K562 (cell line): ENCODE measurements around the gene CALML4. TPM values are rescaled to one million over a fixed set of nuclear protein-coding genes. Genes with fewer than 3 reads are reported as not detected.

ENCODE experiments used
- ATAC-seq: fragments of 200-7000 bp; cut with Tn5 transposase; 3 replicates; pipeline ENCODE4 v1.9.1; 2020; ENCODE audit warnings: moderate library complexity
- BruUV-seq: library from RNA; stranded (reverse); fragments of 400-500 nt; replicated peaks from 2 replicates; lab custom pipeline; 2021; lab: Mats Ljungman, UMichigan
- CTCF ChIA-PET: fragments of 300-600 bp; formaldehyde crosslinking; extraction: SDS; loops from one replicate; lab custom pipeline; 2021; ENCODE audit warnings: low intra/inter-chr PET ratio; lab: Yijun Ruan, JAX
- POLR2A ChIA-PET: fragments of 300-600, 350-650 bp; sonication (Branson Sonifier 250); formaldehyde crosslinking; extraction: SDS; loops from one replicate; lab custom pipeline; 2021; ENCODE audit warnings: antibody characterized with exemption, inconsistent platforms; lab: Yijun Ruan, JAX
- DNase-seq, 4 experiments: peaks; one replicate each; pipeline versions ENCODE4 v3.0.0 to v3.0.0-alpha.2; 2011 to 2018; ENCODE audit warnings: low spot score in 3 of 4, mixed read lengths in 3 of 4; ENCODE audit errors: extremely low read depth in 1 of 4
- FAIRE-seq: peaks from 2 replicates; lab custom pipeline; 2011; peaks lifted over from hg19 to GRCh38; lab: Jason Lieb, UNC
- H2AFZ ChIP-seq: 2 replicates; pipeline ENCODE4 v1.6.0; 2011; ENCODE audit warnings: low read depth, low read length, control low read depth, inconsistent platforms
- H3K27ac ChIP-seq: fragments of 200-600 bp; 3 replicates; pipeline ENCODE4 v1.8.0; 2011; ENCODE audit warnings: low read depth, mild to moderate bottlenecking, control low read depth, inconsistent platforms, low read length, moderate library complexity, mixed read lengths; ENCODE audit errors: extremely low read depth
- H3K27me3 ChIP-seq, 2 experiments: fragments of 300-600 bp in 1 of 2; 2 replicates in 1 of 2; 3 replicates in 1 of 2; pipeline versions ENCODE4 v1.6.0 to v1.8.0; 2011; ENCODE audit warnings: inconsistent platforms in 2 of 2, low read length in 2 of 2, mild to moderate bottlenecking in 1 of 2, mixed read lengths in 1 of 2, moderate library complexity in 1 of 2; ENCODE audit not compliant: control insufficient read depth in 2 of 2, insufficient read depth in 2 of 2
- H3K36me3 ChIP-seq: fragments of 300-600 bp; 3 replicates; pipeline ENCODE4 v1.8.0; 2011; ENCODE audit warnings: mild to moderate bottlenecking, low read length, inconsistent platforms; ENCODE audit not compliant: control insufficient read depth, insufficient read depth
- H3K4me1 ChIP-seq, 2 experiments: fragments of 200-600 bp in 1 of 2; replicated peaks in 1 of 2; 2 replicates in 1 of 2; 3 replicates in 1 of 2; pipeline versions ENCODE4 v1.5.1 to v1.8.0; 2011; ENCODE audit warnings: inconsistent platforms in 2 of 2, low read length in 2 of 2, mild to moderate bottlenecking in 1 of 2, mixed read lengths in 1 of 2, moderate library complexity in 1 of 2; ENCODE audit not compliant: control insufficient read depth in 2 of 2, insufficient read depth in 2 of 2
- H3K4me2 ChIP-seq: 2 replicates; pipeline ENCODE4 v1.6.1; 2011; ENCODE audit warnings: low read length, control low read depth, inconsistent platforms, mixed read lengths; ENCODE audit not compliant: insufficient read depth
- H3K4me3 ChIP-seq: fragments of 200-600 bp; sonication (generic), shearing (Covaris generic); 2 replicates; pipeline ENCODE4 v1.5.1; 2016; ENCODE audit warnings: control low read depth, inconsistent platforms
- H3K79me2 ChIP-seq: fragments of 200-600 bp; 3 replicates; pipeline ENCODE4 v1.8.0; 2011; ENCODE audit warnings: low read length, inconsistent platforms; ENCODE audit not compliant: control insufficient read depth, insufficient read depth
- H3K9ac ChIP-seq, 2 experiments: 2 replicates each; pipeline versions ENCODE4 v1.6.0 to v1.6.1; 2011; ENCODE audit warnings: low read depth in 2 of 2, low read length in 2 of 2, control low read depth in 1 of 2, inconsistent platforms in 1 of 2, mild to moderate bottlenecking in 1 of 2, mixed read lengths in 1 of 2; ENCODE audit not compliant: insufficient read depth in 1 of 2
- H3K9me1 ChIP-seq: one replicate; pipeline ENCODE4 v1.6.0; 2011; ENCODE audit warnings: inconsistent platforms, mild to moderate bottlenecking, low read length, moderate library complexity; ENCODE audit not compliant: control insufficient read depth, insufficient read depth
- H3K9me3 ChIP-seq: replicated peaks from 2 replicates; pipeline ENCODE4 v1.5.1; 2011; ENCODE audit warnings: low read depth, low read length, inconsistent platforms; ENCODE audit not compliant: control insufficient read depth, insufficient read depth
- H4K20me1 ChIP-seq: replicated peaks from 2 replicates; pipeline ENCODE4 v1.6.1; 2011; ENCODE audit warnings: low read length, inconsistent platforms, mixed read lengths; ENCODE audit not compliant: control insufficient read depth, insufficient read depth
- HDAC3 ChIP-seq: fragments of 450-650 bp; IDR thresholded peaks from 2 replicates; pipeline ENCODE4 v1.6.1; 2018; ENCODE audit warnings: borderline replicate concordance, mild to moderate bottlenecking, moderate library complexity; ENCODE audit not compliant: partially characterized antibody
- HNRNPUL1 ChIP-seq: fragments of 200-400 bp; formaldehyde crosslinking; IDR thresholded peaks from 2 replicates; pipeline ENCODE4 v1.6.1; 2017; ENCODE audit warnings: low read length
- JUNB ChIP-seq: fragments of 450-650 bp; formaldehyde crosslinking; conservative IDR thresholded peaks from 2 replicates; pipeline ENCODE4 v1.4.0; 2020; ENCODE audit warnings: mild to moderate bottlenecking
- MXI1 ChIP-seq: IDR thresholded peaks from 2 replicates; pipeline ENCODE4 v1.6.1; 2011; ENCODE audit warnings: low read depth, mild to moderate bottlenecking, improper control_type of control experiment, low read length
- NEUROD1 ChIP-seq: fragments of 150-350 bp; IDR thresholded peaks from 2 replicates; pipeline ENCODE4 v1.6.1; 2014; ENCODE audit warnings: borderline replicate concordance, low read length, low read depth; ENCODE audit not compliant: partially characterized antibody
- ZNF175 ChIP-seq: fragments of 200-800 bp; sonication (Bioruptor generic); IDR thresholded peaks from 2 replicates; pipeline ENCODE4 v1.6.1; 2016; ENCODE audit warnings: low read depth, mild to moderate bottlenecking, missing genetic modification characterization, missing compliant biosample characterization
- ZNF253 ChIP-seq: fragments of 250-450 bp; sonication (Bioruptor Pico); conservative IDR thresholded peaks from 2 replicates; pipeline ENCODE4 v1.6.1; 2021; ENCODE audit warnings: mild to moderate bottlenecking
- ZNF77 ChIP-seq: fragments of 250-450 bp; sonication (Bioruptor Pico); IDR thresholded peaks from 2 replicates; pipeline ENCODE4 v1.5.0; 2020
- WGBS: fragments of 100-300 bp; shearing (Covaris generic); methylation state at CpG from one replicate; pipeline ENCODE4 v1.1.6; 2016; ENCODE audit warnings: low coverage, mixed read lengths; ENCODE audit not compliant: insufficient coverage; ENCODE audit errors: missing lambda C conversion rate; 5-methylcytosine and 5-hydroxymethylcytosine counted together
- in situ Hi-C: fragments of 300-500 bp; cut with MboI; formaldehyde crosslinking; loops from 4 replicates; pipeline ENCODE4 v1.15.0; 2018; ENCODE audit warnings: inconsistent platforms, mixed read lengths
- intact Hi-C: fragments of 100-400 bp; cut with micrococcal nuclease; formaldehyde crosslinking; loops from 2 replicates; pipeline ENCODE4 v1.14.2; 2022
- polyA plus RNA-seq, 8 experiments: library from polyadenylated mRNA; depleted of rRNA in 4 of 8; stranded (reverse) in 5 of 8; unstranded in 3 of 8; fragments of >200 nt; fragmentation: Nextera tagmentation in 2 of 8; fragmentation: Illumina TruSeq in 1 of 8; extraction: Ambion mirVana in 2 of 8; extraction: Trizol in 1 of 8; gene quantifications; 2 replicates each; pipeline versions ENCODE4 v1.2.1 to v1.2.3, GENCODE V29; 2011 to 2014; ENCODE audit warnings: inconsistent platforms in 1 of 8, missing spikeins in 1 of 8
- total RNA-seq, 7 experiments: library from RNA; depleted of rRNA in 6 of 7; stranded (reverse); fragments of >200 nt in 6 of 7; fragmentation: Illumina TruSeq in 2 of 7; extraction: Trizol in 2 of 7; gene quantifications; 2 replicates each; pipeline versions ENCODE4 v1.2.1 to v1.2.3, GENCODE V29; 2011 to 2021; ENCODE audit warnings: low replicate concordance in 1 of 7
- TF ChIP-seq, protein P1 (sequence below): fragments of 250-450 bp; sonication (Bioruptor Pico); IDR thresholded peaks from 2 replicates; pipeline ENCODE4 v1.5.0; 2020; ENCODE audit warnings: mild to moderate bottlenecking
- TF ChIP-seq, protein P2 (sequence below), 2 experiments: fragments of 450-650 bp in 1 of 2; sonication (generic) in 1 of 2; formaldehyde crosslinking in 1 of 2; IDR thresholded peaks in 1 of 2; conservative IDR thresholded peaks in 1 of 2; 2 replicates each; pipeline versions ENCODE4 v1.6.1 to v1.8.1; 2016 to 2023; ENCODE audit warnings: mild to moderate bottlenecking in 2 of 2, moderate library complexity in 2 of 2, inconsistent platforms in 1 of 2, missing genetic modification reagents in 1 of 2
- TF ChIP-seq, protein P3 (sequence below): fragments of 450-650 bp; formaldehyde crosslinking; IDR thresholded peaks from 2 replicates; pipeline ENCODE4 v1.4.0; 2020; ENCODE audit warnings: mild to moderate bottlenecking, moderate library complexity
- TF ChIP-seq, protein P4 (sequence below): fragments of 250-450 bp; sonication (Bioruptor Pico); IDR thresholded peaks from 2 replicates; pipeline ENCODE4 v1.9.0; 2021; ENCODE audit warnings: mild to moderate bottlenecking
- TF ChIP-seq, protein P5 (sequence below): fragments of 450-650 bp; IDR thresholded peaks from 2 replicates; pipeline ENCODE4 v1.6.1; 2017; ENCODE audit warnings: antibody characterized with exemption, mild to moderate bottlenecking

Gene CALML4
- total and polyA plus RNA-seq, 9 of the 15 experiments (the other 6 are each of a cell fraction or from before 2014, with no cell fraction given) = 2.8 to 30.6 (median 15.5) TPM

DNA sequence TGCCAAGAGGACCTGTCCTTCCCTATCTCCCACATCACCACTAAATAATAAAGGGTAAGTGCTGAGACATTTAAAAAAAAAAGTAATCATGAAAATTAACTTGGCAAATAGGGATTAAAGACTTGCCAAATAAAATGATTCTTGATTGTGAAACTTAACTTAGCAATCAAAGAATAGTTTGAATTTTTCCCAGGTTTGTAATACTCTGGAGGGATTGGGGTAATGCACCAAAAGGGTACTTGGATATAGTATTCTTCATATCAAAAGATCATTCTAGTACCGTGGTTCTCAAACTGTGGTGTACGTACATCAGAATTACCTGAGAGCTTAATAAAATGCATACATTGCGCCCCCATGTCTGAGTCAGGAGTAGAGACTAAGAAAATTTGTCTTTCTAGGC lies 28.5 kb downstream of the CALML4 start:
- H3K4me2 ChIP-seq = no peak overlapping the region
- CTCF ChIA-PET = no interaction called here
- POLR2A ChIA-PET = interaction anchor here (1.6 kb wide), 1 partner anchor 9 kb away, joined by 5 read pairs; no protein-coding TSS in a partner anchor
- no peak for FAIRE-seq
- no peaks in the 10 kb centered on the region; the same call in 2 of the 3 replicates for H3K79me2 ChIP-seq
- DNase-seq = no peak
- H3K9me3 ChIP-seq = no peaks in the 10 kb centered on the region
- no peak overlapping the region for H2AFZ ChIP-seq
- no peaks in the 10 kb centered on the region for H3K9me1 ChIP-seq
- peaks cover 68% of the 10 kb centered on the region for H3K36me3 ChIP-seq
- H3K27ac ChIP-seq = no peak overlapping the region
- no peaks in the 10 kb centered on the region for H3K27me3 ChIP-seq
- H3K9ac ChIP-seq = no peak overlapping the region
- 93% methylated on average over 3 of the region's 3 CpGs for WGBS
- intact Hi-C loops (no loop called here), in situ Hi-C loops (no loop called here)
- BruUV-seq = no TSS peak
- H3K4me1 ChIP-seq = no peaks in the 10 kb centered on the region
- no peak overlapping the region for H3K4me3 ChIP-seq
- no peak for ATAC-seq
- no peaks in the 10 kb centered on the region for H4K20me1 ChIP-seq
- TF ChIP-seq MXI1 = no peak
- no peak for TF ChIP-seq HNRNPUL1
- TF ChIP-seq NEUROD1 = no peak
- TF ChIP-seq, protein P1, sequence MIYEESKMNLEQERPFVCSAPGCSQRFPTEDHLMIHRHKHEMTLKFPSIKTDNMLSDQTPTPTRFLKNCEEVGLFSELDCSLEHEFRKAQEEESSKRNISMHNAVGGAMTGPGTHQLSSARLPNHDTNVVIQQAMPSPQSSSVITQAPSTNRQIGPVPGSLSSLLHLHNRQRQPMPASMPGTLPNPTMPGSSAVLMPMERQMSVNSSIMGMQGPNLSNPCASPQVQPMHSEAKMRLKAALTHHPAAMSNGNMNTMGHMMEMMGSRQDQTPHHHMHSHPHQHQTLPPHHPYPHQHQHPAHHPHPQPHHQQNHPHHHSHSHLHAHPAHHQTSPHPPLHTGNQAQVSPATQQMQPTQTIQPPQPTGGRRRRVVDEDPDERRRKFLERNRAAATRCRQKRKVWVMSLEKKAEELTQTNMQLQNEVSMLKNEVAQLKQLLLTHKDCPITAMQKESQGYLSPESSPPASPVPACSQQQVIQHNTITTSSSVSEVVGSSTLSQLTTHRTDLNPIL = no peak
- TF ChIP-seq, protein P2, sequence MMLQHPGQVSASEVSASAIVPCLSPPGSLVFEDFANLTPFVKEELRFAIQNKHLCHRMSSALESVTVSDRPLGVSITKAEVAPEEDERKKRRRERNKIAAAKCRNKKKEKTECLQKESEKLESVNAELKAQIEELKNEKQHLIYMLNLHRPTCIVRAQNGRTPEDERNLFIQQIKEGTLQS (IDR thresholded peaks at IDR 0.05) = no peak
- TF ChIP-seq, protein P2 (CRISPR knock-in tag; conservative IDR thresholded peaks at IDR 0.05) = no peak
- no peak for TF ChIP-seq HDAC3
- TF ChIP-seq, protein P3, sequence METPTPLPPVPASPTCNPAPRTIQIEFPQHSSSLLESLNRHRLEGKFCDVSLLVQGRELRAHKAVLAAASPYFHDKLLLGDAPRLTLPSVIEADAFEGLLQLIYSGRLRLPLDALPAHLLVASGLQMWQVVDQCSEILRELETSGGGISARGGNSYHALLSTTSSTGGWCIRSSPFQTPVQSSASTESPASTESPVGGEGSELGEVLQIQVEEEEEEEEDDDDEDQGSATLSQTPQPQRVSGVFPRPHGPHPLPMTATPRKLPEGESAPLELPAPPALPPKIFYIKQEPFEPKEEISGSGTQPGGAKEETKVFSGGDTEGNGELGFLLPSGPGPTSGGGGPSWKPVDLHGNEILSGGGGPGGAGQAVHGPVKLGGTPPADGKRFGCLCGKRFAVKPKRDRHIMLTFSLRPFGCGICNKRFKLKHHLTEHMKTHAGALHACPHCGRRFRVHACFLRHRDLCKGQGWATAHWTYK = no peak
- no peak for TF ChIP-seq JUNB (CRISPR knock-in tag)
- TF ChIP-seq, protein P4, sequence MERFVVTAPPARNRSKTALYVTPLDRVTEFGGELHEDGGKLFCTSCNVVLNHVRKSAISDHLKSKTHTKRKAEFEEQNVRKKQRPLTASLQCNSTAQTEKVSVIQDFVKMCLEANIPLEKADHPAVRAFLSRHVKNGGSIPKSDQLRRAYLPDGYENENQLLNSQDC (CRISPR knock-in tag) = no peak
- TF ChIP-seq ZNF77 (CRISPR knock-in tag) = no peak
- no peak for TF ChIP-seq ZNF175 (CRISPR knock-in tag)
- no peak for TF ChIP-seq ZNF253 (CRISPR knock-in tag)
- TF ChIP-seq, protein P5, sequence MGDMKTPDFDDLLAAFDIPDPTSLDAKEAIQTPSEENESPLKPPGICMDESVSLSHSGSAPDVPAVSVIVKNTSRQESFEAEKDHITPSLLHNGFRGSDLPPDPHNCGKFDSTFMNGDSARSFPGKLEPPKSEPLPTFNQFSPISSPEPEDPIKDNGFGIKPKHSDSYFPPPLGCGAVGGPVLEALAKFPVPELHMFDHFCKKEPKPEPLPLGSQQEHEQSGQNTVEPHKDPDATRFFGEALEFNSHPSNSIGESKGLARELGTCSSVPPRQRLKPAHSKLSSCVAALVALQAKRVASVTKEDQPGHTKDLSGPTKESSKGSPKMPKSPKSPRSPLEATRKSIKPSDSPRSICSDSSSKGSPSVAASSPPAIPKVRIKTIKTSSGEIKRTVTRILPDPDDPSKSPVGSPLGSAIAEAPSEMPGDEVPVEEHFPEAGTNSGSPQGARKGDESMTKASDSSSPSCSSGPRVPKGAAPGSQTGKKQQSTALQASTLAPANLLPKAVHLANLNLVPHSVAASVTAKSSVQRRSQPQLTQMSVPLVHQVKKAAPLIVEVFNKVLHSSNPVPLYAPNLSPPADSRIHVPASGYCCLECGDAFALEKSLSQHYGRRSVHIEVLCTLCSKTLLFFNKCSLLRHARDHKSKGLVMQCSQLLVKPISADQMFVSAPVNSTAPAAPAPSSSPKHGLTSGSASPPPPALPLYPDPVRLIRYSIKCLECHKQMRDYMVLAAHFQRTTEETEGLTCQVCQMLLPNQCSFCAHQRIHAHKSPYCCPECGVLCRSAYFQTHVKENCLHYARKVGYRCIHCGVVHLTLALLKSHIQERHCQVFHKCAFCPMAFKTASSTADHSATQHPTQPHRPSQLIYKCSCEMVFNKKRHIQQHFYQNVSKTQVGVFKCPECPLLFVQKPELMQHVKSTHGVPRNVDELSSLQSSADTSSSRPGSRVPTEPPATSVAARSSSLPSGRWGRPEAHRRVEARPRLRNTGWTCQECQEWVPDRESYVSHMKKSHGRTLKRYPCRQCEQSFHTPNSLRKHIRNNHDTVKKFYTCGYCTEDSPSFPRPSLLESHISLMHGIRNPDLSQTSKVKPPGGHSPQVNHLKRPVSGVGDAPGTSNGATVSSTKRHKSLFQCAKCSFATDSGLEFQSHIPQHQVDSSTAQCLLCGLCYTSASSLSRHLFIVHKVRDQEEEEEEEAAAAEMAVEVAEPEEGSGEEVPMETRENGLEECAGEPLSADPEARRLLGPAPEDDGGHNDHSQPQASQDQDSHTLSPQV = no peak
